Urinary bladder (tissue), 4 donors: ENCODE data around the gene RPTOR. TPM values are rescaled to one million over a fixed set of nuclear protein-coding genes. Genes with fewer than 3 reads are reported as not detected.
"Not testable (repeated sequence)": the region's sequence is repeated elsewhere in the genome, so short reads cannot be mapped to it uniquely, and the experiment has no call there.

ENCODE experiments used
- DNase-seq: peaks from one replicate; pipeline ENCODE4 v3.0.0-alpha.2; 2015; ENCODE audit errors: extremely low spot score
- H3K27ac ChIP-seq: one replicate; pipeline ENCODE4 v1.5.1; 2013; ENCODE audit warnings: low read depth, mild to moderate bottlenecking, moderate library complexity
- H3K36me3 ChIP-seq: one replicate; pipeline ENCODE4 v1.6.1; 2013; ENCODE audit warnings: mild to moderate bottlenecking, moderate library complexity; ENCODE audit not compliant: insufficient read depth
- H3K4me1 ChIP-seq: one replicate; pipeline ENCODE4 v1.6.1; 2013; ENCODE audit warnings: mild to moderate bottlenecking, moderate library complexity; ENCODE audit not compliant: insufficient read depth
- H3K4me3 ChIP-seq: one replicate; pipeline ENCODE4 v1.5.1; 2013; ENCODE audit warnings: low read depth, low read length
- WGBS: extraction: QIAGEN DNeasy Blood & Tissue Kit; methylation state at CpG from one replicate; pipeline ENCODE4 v1.1.7; 2013; 5-methylcytosine and 5-hydroxymethylcytosine counted together
- polyA plus RNA-seq: library from polyadenylated mRNA; stranded (reverse); fragments of 200-250 nt; gene quantifications from one replicate; pipeline ENCODE4 v1.2.3, GENCODE V29; 2013
- total RNA-seq: library from RNA; depleted of rRNA; stranded (reverse); fragments of >200 nt; gene quantifications from one replicate; pipeline ENCODE4 v1.2.3, GENCODE V29; 2014
- donor health status: healthy with polysubstance abuse.
- donor health status: healthy.

RPTOR gene
- total and polyA plus RNA-seq, 2 donors = 23.5 to 54.1 TPM

GRCh38 chr17:80575057-80575875 is 30.6 kb downstream of the RPTOR start:
- DNase-seq = peak; percentile 25
- H3K4me1 ChIP-seq = no peaks in the 10 kb centered on the region
- WGBS = 34% methylated on average over 17 of the region's 17 CpGs
- no peak overlapping the region for H3K27ac ChIP-seq
- H3K4me3 ChIP-seq = no peak overlapping the region
- H3K36me3 ChIP-seq = no peaks in the 10 kb centered on the region

GRCh38 chr17:80577876-80578570 is 33.4 kb downstream of the RPTOR start:
- Histone ChIP-seq H3K27ac (no peak overlapping the region), H3K36me3 (no peaks in the 10 kb centered on the region), H3K4me3 (no peak overlapping the region), H3K4me1 (no peaks in the 10 kb centered on the region)
- WGBS = 86% methylated on average over 14 of the region's 14 CpGs
- DNase-seq = no peak

- not testable (repeated sequence) for H3K4me3 ChIP-seq, H3K27ac ChIP-seq, DNase-seq, H3K4me1 ChIP-seq, H3K36me3 ChIP-seq
- WGBS = 93% methylated on average over 15 of the region's 15 CpGs
These were observed 34.2 kb downstream of the RPTOR start for GRCh38 chr17:80578668-80579388.

- WGBS = 91% methylated on average over 6 of the region's 6 CpGs
These were observed 37.5 kb downstream of the RPTOR start for GRCh38 chr17:80582165-80582564.

GRCh38 chr17:80584176-80584905 is 39.7 kb downstream of the RPTOR start:
- no peaks in the 10 kb centered on the region for H3K4me1 ChIP-seq
- no peaks in the 10 kb centered on the region for H3K36me3 ChIP-seq
- H3K27ac ChIP-seq = no peak overlapping the region
- WGBS = 73% methylated on average over 10 of the region's 10 CpGs
- no peak for DNase-seq
- H3K4me3 ChIP-seq = no peak overlapping the region

More at GRCh38 chr17:80582165-80582564, 37.5 kb downstream of the RPTOR start:
- H3K27ac ChIP-seq = no peak overlapping the region
- H3K4me3 ChIP-seq = no peak overlapping the region
- H3K36me3 ChIP-seq = no peaks in the 10 kb centered on the region
- DNase-seq = no peak
- H3K4me1 ChIP-seq = no peaks in the 10 kb centered on the region

- H3K36me3 ChIP-seq = no peaks in the 10 kb centered on the region
- DNase-seq = no peak
- H3K27ac ChIP-seq = no peak overlapping the region
- H3K4me3 ChIP-seq = no peak overlapping the region
- no peaks in the 10 kb centered on the region for H3K4me1 ChIP-seq
- 77% methylated on average over 24 of the region's 24 CpGs for WGBS
These were observed 41.5 kb downstream of the RPTOR start for GRCh38 chr17:80585890-80586845.

GRCh38 chr17:80586846-80587228 is 42.2 kb downstream of the RPTOR start:
- Histone ChIP-seq H3K36me3 (no peaks in the 10 kb centered on the region), H3K4me3 (no peak overlapping the region), H3K4me1 (no peaks in the 10 kb centered on the region), H3K27ac (no peak overlapping the region)
- whole genome bisulfite sequencing = 86% methylated on average over 25 of the region's 25 CpGs
- no peak for DNase-seq

- Histone ChIP-seq H3K27ac (no peak overlapping the region), H3K36me3 (no peaks in the 10 kb centered on the region), H3K4me3 (no peak overlapping the region), H3K4me1 (no peaks in the 10 kb centered on the region)
- DNase-seq = no peak
- WGBS = 88% methylated on average over 9 of the region's 9 CpGs
These were observed 44.2 kb downstream of the RPTOR start for GRCh38 chr17:80588702-80589383.

- H3K27ac ChIP-seq = no peak overlapping the region
- H3K4me1 ChIP-seq = no peaks in the 10 kb centered on the region
- no peak overlapping the region for H3K4me3 ChIP-seq
- H3K36me3 ChIP-seq = no peaks in the 10 kb centered on the region
- 92% methylated on average over 3 of the region's 3 CpGs for WGBS
- no peak for DNase-seq
These were observed 47.1 kb downstream of the RPTOR start for GRCh38 chr17:80591788-80592187.

GRCh38 chr17:80592243-80592642 is 47.6 kb downstream of the RPTOR start:
- Histone ChIP-seq H3K36me3 (no peaks in the 10 kb centered on the region), H3K4me3 (no peak overlapping the region), H3K27ac (no peak overlapping the region), H3K4me1 (no peaks in the 10 kb centered on the region)
- no peak for DNase-seq
- WGBS = 62% methylated on average over 5 of the region's 5 CpGs

- H3K4me3 ChIP-seq = no peak overlapping the region
- DNase-seq = no peak
- H3K4me1 ChIP-seq = no peaks in the 10 kb centered on the region
- no peak overlapping the region for H3K27ac ChIP-seq
- H3K36me3 ChIP-seq = no peaks in the 10 kb centered on the region
- WGBS = 95% methylated on average over 8 of the region's 8 CpGs
These were observed 48.5 kb downstream of the RPTOR start for GRCh38 chr17:80593181-80593580.
